Lung microvascular endothelial cell (primary cell): Measurements from ENCODE around the gene CCDC9B. TPM values are rescaled to one million over a fixed set of nuclear protein-coding genes. Genes with fewer than 3 reads are reported as not detected.

Experiments used
- DNase-seq, 2 donors: peaks; one replicate each; pipeline versions ENCODE4 v3.0.0 to v3.0.0-alpha.2; 2010; ENCODE audit warnings: low read depth in 2 of 2
- total RNA-seq: library from RNA; depleted of rRNA; stranded (reverse); fragments of >200 nt; gene quantifications from 2 replicates; pipeline ENCODE4 v1.2.1, GENCODE V29; 2014

Gene CCDC9B
- total RNA-seq, 1 donor from 2014 or later = 11.1 TPM

DNA sequence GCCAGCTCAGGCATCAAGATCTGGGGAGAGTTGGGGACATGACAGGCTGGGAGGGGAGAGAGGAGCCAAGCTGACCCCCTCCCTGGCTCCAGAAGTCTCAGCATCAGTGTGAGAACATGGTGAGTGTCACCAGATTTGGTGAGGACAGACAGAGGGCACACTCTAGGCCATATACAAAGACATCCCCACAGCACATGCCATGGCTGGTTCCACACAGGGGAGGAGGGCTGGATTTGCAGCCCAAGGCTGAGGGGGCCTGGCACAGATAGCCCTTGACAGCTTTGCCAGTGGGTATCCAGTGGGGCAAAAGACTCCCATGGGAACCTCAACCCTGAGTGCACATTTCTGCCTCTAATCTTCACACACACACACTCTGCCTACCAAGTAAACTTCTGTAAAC, 47.7 kb downstream of the CCDC9B start:
- DNase-seq = no peak

GRCh38 chr15:40292246-40292645, 48.5 kb downstream of the CCDC9B start:
- no peak for DNase-seq

DNA sequence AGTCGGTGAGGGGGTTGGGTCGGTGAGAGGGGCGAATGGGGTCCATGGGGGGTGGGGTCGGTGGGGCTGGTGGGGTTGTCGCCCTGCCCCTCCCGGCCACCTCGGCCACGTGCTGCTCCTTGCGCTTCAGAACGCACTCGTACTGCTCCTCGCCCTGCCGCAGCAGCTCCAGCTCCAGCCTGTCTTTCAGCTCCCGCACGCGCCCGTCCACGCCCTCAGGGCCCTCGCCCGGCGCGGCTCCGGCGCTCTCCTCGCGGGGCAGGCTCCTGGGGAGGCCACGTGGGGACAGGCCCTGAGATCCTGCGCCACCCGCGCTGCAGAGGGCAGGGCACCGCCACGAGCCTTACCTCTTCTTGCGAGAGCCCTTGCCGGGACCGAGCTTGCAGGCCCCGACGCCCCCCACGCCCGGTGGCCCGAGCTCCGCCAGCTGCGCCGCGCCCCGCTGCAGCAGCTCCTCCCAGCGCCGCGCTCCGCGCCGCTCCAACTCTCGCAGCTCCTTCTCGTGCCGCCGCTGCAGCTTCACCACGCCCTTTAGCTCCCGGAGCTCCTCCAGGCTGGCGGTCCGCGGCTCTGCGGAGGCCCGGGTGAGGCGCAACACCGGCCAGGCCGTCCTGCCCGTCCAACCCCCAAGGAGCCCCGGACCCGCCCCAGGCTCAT, 49.7 kb downstream of the CCDC9B start:
- peak in 1 of 2 donors; percentile 63 for DNase-seq

GRCh38 chr15:40290545-40290917, 50.2 kb downstream of the CCDC9B start:
- no peak for DNase-seq

GRCh38 chr15:40289140-40289775, 51.5 kb downstream of the CCDC9B start:
- no peak for DNase-seq

GRCh38 chr15:40287968-40288367, 52.8 kb downstream of the CCDC9B start:
- DNase-seq = no peak

DNA sequence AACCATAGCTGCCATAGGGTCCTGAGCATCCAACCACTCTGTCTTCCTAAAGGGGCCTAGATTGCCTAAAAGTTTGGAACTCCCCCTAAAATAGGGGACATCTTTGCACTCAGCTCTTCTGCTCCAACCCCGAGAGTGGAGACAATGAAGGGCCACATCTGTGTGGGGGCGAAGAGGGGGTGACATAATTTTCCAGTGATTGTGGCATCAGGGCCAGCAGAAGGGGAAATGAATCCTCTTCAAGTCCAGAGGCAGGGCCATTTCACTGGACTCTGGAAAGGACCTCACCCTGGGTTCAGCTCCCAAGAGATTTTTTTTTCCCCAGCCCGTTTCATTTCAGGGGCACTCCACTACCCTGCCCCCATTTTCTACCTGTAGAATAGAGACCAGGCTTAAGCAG, 53.2 kb downstream of the CCDC9B start:
- no peak for DNase-seq

DNA sequence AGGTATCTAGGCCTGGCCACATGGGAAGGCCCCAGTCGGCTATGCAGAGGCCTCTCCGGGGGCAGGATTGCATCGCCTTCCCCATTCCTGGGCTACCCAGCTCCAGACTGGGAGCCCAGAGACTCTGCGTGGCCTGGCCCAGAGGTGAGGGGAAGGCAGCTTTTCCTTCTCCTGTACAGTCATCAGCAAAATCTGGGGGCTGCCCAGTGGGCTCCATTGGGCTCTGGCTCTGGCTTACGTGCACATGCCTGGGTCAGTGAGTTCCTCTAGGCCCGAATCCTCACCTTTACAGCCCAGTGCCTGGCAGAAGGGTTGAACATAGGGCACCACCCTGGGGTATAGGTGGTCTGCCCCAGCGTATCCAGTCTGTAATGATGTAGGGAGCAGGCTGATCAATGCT, 53.9 kb downstream of the CCDC9B start:
- DNase-seq = no peak

DNA sequence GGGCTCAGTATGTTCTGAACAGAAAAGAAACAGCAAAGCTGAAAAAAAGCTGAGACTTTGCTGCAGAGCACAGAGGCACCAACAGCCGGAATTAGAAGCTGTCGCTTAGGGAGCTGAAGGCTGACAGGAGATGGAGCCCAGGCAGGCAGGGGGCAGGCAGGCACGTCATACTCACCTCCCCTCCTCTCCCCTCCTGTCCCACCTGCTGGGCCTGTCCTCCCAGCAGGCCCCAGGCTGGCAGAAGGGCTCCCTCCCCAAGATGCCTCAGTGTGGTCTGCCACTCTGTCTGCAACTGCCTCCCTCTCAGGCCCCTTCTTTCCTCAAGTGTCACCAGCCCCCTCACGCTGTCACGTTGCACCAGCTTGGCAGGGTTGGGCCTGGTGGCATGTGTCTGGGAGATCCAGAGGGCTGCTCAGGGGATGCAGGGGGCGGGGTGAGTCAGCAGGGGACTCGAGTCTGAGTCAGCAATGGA, 54.6 kb downstream of the CCDC9B start:
- no peak for DNase-seq

GRCh38 chr15:40285554-40286011, 55.2 kb downstream of the CCDC9B start:
- DNase-seq = no peak

DNA sequence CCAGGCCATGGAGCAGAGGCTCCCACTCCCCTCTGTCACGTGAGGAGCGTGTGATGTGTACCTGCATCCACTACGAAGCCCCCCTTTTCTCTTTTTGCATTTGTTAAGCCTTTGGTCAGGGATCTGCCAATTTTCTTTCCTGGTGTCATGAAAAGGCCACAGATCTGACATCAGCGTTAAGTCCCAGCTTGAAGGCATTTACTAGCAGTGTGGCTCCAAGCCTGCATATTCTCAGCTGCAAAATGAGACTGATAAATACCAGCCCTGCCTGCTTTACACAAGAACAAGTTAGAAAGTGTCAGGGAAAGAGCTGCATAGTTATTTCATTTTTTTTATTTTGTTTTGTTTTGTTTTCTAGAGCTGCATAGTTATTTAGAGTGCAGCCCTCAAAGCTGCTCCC, 55.6 kb downstream of the CCDC9B start:
- no peak for DNase-seq

DNA sequence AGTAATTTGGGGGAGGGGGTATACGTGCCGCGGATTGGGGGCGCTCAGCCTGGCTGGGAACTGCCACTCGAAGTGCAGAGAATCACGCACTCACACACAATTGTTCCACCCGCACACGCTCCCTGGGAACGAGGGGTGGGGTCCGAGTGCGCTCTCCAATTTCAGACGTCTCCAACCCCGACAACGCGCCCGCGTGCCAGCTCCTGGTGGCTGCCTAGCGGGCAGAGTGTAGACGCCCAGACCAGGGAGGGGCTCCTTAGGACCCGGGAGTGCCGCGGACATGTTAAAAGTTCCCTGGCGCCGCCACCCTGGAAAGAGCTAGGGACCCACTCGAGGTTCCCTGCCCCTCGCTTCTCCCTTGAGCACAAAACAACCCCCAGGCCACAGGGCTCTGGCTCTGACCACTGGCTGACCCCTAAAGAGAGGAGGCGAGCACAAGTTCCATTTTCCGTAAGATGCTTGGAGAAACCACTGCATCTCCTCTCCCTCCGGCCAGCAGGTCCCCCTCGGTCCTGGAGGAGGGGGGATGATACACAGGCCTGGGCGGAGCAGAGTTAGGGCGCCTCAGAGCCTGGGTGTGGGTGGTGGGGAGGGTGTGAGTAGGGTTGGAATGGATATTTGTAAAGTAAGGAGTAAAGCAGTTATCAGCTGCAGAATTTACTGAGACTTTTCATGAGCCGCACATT, 57.0 kb downstream of the CCDC9B start:
- no peak for DNase-seq

GRCh38 chr15:40282869-40283614, 57.7 kb downstream of the CCDC9B start, which contains the start of gene ANKRD63:
Gene ANKRD63 (minus strand): TSS chr15:40283064. CDS start chr15:40282586, 478 bp downstream.
- no peak for DNase-seq

DNA sequence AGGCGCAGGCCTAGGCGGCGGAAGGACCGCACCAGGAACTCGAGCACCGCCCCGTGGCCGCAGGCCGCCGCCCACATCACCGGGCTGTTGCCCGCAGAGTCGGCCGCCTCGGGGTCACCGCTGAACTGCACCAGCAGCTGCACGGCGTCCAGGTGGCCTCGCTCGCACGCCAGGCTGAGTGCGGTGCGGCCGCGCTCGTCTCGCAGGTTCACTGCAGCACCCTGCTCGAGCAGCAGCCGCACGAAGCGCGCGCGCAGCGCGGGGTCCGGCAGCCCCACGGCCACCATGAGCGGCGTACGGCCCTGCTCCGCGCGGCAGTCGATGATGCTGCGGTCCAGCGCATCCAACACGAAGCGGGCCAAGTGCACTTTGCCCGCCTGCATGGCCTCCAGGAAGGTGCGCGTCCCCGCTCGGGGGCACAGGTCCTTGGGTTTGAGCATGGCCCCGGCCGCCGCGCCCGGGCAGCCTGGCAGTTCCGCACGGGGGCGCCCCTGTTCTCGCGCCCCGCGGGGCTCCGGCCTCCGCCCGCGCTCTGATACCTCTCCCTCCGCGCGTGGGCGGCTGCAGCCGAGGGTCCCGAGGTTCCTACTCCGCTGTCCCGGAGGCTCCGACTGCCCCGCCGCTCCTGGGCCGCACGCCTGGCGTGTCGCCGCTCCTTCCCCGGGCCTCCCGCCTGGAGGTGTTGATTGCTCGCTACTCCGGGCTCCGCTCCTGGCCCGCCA, 58.4 kb downstream of the CCDC9B start:
- peak; percentile 28 to 37 for DNase-seq

DNA sequence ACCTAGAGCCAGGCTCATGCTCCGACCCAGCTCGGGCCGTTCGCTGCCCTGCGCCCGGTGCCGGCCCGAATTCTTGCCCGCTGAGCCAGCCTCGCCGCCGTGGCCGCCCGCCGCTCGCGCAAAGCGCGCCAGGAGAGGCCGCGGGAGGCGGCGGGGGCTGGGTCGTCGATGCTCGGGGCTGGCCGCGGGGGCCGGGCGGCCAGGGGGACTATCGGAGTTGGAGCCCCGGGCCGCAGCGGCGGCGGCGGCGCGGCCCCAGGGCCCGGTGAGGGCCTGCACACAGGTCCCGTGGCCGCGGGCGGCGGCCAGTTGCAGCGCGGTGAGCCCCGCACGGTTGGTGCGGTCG, 59.0 kb downstream of the CCDC9B start:
- DNase-seq = no peak

Other genes starting within 250 kb of the CCDC9B start
- 2.0 and 3.7 TPM in 2 replicates for gene BMF, start 232.1 kb downstream of the CCDC9B start, total RNA-seq
- 3.0 and 10.5 TPM in 2 replicates for gene BUB1B, start 179.9 kb downstream of the CCDC9B start, total RNA-seq
- not detected in 2 replicates for gene PAK6, start 101.9 kb downstream of the CCDC9B start, total RNA-seq
- gene ANKRD63, start 57.9 kb downstream of the CCDC9B start, total RNA-seq = not detected in 2 replicates
- under 0.01 and 0.44 TPM in 2 replicates for gene PLCB2, start 33.0 kb downstream of the CCDC9B start, total RNA-seq
- gene INAFM2, start 17.2 kb downstream of the CCDC9B start, total RNA-seq = 11.3 and 14.1 TPM in 2 replicates
- not detected in 2 replicates for gene PHGR1, start 10.1 kb upstream of the CCDC9B start, total RNA-seq
- under 0.01 TPM in 2 replicates for gene DISP2, start 17.3 kb upstream of the CCDC9B start, total RNA-seq
- 10.9 and 21.1 TPM in 2 replicates for gene KNSTRN, start 41.8 kb upstream of the CCDC9B start, total RNA-seq
- 31.4 and 32.3 TPM in 2 replicates for gene IVD, start 64.9 kb upstream of the CCDC9B start, total RNA-seq
- 5.2 and 6.5 TPM in 2 replicates for gene BAHD1, start 100.0 kb upstream of the CCDC9B start, total RNA-seq
- 6.1 and 6.7 TPM in 2 replicates for gene CHST14, start 130.0 kb upstream of the CCDC9B start, total RNA-seq
- 14.4 and 16.1 TPM in 2 replicates for gene CCDC32, start 224.1 kb upstream of the CCDC9B start, total RNA-seq
- gene RPUSD2, start 228.4 kb upstream of the CCDC9B start, total RNA-seq = 7.4 and 10.1 TPM in 2 replicates